IPS-11a (cell line): Measurements from ENCODE around the gene ZNF483.
A peak's percentile ranks its signal among the peaks of the same experiment; 100 is the strongest.
"Not testable (repeated sequence)": the region's sequence is repeated elsewhere in the genome, so short reads cannot be mapped to it uniquely, and the experiment has no call there.

ENCODE experiments used
- H3K4me3 ChIP-seq: one replicate; pipeline ENCODE4 v1.5.1; 2013; ENCODE audit warnings: low read depth, low read length, control low read depth

ZNF483 gene

DNA sequence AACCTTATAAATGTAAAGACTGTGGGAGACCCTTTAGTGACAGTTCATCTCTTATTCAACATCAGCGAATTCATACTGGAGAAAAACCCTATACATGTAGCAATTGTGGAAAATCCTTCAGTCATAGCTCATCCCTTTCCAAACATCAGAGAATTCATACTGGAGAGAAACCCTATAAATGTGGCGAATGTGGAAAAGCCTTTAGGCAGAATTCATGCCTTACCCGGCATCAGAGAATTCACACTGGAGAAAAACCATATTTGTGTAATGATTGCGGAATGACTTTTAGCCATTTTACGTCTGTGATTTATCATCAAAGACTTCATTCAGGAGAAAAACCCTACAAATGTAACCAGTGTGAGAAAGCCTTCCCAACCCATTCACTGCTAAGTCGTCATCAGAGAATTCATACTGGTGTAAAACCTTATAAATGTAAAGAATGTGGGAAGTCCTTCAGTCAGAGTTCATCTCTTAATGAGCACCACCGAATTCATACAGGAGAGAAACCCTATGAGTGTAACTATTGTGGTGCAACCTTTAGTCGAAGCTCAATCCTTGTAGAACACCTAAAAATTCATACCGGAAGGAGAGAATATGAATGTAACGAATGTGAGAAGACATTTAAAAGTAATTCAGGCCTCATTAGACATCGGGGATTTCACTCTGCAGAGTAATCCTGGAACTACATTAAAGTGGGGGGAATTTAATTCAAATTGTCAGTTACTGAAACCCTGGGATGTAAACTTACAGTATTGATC lies 17.7 kb downstream of the ZNF483 start:
- H3K4me3 ChIP-seq, result no peak overlapping the region

DNA sequence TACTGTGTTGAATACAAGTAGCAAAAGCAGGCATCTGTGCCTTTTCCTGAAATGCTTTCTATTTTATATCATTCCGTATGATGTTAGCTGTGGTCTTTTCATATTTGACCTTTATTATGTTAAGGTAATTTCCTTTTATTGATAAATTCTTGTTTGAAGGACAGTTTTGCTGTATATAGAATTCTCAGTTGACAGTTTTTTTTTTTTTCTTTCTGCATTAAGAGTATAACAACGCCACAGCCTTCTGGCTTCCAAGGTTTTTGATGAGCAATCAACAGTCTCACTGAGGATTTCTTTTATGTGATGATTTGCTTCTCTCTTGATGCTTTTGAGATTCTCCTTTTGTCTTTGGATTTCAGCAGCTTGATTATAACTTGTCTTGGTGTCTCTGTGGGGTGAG lies 23.6 kb downstream of the ZNF483 start:
- no peak overlapping the region for H3K4me3 ChIP-seq

DNA sequence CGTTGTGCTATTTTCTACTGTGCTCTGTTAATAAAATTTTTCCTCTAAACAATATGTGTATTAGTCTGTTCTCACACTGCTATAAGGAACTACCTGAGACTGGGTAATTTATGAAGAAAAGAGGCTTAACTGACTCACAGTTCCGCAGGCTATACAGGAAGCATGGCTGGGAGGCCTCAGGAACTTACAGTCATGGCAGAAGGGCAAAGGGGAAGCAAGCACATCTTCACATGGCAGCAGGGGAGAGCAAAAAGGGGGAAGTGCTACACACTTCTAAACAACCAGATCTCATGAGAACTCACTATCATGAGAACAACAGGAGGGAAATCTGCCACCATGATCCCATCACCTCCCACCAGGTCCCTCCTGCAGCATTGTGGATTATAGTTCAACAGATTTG lies 30.4 kb downstream of the ZNF483 start:
- not testable (repeated sequence) for H3K4me3 ChIP-seq

DNA sequence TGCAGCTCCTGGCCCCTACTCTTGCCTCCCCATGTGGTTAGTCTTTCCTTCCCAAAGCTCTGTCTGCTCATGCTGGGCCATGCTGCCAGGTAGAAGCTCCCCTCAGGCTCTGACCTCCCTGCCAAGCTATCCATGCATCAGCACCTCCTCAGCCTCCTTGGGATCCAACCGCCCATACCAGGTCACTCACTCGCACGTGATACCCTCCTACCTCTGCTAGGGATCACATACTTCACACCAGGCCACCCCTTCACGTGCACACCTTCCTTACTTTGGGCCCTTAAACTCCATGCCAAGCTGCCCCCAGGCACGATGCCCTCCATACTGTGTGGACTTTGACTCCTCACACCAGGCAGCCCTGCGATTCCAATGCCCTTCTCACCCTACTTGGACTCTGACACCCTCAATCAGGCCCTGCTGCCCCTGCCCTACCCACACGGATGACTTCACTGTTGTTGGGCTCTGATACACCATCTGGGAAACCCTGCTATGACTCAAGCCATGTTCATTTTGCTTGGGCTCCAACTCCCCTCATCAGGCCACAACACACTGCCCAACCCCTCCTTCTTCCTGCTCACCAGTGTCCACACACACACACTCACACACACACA lies 34.1 kb downstream of the ZNF483 start:
- H3K4me3 ChIP-seq, result no peak overlapping the region

DNA sequence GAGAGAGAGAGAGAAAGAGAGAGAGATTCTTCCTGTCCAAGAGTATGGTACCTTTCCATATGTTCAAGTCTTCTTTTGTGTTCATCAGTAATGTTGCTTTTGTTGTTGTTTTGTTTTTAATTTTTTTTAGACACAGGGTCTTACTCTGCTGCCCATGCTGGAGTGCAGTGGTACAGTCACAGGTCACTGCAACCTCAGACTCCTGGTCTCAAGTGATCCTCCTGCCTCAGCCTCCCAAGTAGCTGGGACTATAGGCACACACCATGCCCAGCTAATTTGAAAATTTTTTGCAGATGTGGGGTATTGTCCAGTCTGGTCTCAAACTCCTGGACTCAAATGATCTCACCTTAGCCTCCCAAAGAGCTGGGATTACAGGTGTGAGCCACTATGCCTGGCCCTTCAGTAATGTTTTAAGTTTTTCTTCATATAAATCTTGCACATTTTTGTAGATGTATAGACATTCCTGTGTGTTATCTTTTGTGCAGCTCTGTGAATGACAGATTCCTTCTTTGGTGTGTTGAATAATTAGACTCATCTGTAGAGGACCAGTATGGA lies 36.3 kb downstream of the ZNF483 start:
- no peak overlapping the region for H3K4me3 ChIP-seq

DNA sequence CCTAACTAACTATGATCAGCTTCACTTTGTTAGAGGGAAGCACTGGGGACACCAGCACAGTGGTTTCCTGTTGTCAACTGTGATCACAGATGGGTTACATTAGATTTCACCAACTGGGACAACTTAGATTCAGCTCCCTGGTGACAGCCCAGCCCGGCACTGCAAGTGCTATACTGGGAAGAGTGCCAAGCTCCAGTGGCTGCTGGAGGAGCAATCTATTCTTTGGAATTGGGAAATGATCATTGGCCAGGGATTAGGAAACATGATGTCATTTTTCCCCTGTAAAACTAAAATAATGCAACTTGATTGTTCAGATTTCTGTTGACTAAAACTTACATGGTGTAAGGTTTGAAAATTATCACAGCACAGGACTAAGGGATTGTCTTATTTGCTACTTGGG lies 41.3 kb downstream of the ZNF483 start:
- H3K4me3 ChIP-seq, result no peak overlapping the region

DNA sequence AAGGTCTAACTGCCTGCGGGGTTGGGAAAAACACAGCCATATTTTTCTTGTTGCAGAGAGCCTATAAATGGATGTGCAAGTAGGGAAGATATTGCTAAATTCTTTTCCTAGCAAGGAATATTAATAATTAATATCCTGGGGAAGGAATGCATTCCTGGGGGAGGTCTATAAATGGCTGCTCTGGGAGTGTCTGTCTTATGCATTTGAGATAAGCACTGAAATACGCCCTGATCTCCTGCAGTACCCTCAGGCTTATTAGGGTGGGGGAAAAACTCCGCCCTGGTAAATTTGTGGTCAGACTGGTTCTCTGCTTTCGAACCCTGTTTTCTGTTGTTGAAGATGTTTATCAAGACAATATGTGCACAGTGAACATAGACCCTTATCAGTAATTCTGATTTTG lies 43.1 kb downstream of the ZNF483 start:
- H3K4me3 ChIP-seq, result not testable (repeated sequence)

DNA sequence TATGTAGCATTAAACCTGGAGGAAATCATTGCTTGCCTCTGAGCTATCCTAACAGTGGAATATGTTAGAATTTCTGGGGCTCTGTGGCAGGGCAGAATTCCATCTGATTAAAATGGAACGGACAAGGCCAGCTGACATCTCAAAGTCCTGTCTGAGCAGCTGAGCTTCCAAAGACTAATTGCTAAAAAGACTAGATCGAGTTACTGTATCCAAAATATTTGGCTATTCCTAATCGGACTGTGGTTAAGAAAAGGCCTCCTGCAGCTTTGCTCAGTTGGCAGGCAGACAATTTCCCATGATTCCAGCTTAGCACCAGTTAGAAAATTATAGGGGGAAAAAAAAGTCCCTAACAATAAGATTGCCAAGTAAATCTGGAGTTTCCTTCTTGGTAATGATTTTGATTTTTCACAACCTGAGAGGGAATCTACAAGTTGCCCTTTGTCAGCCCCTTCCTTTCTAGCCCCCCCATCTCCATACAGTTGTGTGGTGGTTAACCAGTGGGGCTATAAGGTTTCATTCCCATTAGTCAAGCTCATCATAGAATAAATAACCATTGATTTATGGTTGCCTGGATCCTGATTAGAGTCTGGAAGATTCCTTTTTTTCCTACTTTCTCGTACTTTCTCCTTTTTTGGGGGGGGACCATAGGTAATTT lies 48.1 kb downstream of the ZNF483 start:
- H3K4me3 ChIP-seq, result no peak overlapping the region

DNA sequence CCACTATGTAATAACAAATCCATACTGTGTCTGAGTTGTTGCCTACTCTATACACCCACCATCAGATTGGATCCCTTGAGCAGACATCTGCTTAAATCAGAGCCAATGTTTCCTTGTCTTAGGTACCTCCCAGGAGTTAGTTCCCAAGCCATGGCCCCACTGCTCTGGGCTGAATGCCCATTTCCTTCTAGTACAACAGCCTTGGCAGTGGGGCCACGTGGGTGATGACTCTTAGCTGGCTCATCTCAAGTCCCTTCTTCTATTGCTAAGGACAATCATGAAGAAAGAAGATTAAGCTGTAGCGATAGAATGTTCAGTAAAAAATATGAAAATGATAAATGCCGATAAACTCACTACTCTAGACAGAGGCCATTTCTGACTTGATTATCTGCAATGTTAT lies 57.9 kb downstream of the ZNF483 start:
- no peak overlapping the region for H3K4me3 ChIP-seq

DNA sequence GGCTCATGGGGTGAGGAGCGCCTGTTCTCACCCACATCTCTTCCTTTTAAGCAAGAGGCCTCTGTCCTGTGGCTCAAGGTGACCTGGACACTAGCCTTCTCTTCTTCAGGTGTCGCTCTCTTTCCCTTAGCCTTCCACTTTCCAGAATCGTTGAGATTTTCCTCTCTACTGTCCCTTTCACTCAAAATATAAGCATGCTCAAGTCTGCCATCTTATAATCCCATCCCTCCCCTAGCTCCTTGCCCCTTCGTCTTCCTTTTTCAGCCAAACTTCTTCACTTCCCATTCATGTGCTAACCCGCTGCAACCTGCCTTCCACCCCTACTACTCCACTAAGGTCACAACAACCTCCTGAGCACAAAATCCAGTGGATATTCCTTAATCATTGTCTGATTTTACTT lies 61.4 kb downstream of the ZNF483 start:
- H3K4me3 ChIP-seq, result no peak overlapping the region

DNA sequence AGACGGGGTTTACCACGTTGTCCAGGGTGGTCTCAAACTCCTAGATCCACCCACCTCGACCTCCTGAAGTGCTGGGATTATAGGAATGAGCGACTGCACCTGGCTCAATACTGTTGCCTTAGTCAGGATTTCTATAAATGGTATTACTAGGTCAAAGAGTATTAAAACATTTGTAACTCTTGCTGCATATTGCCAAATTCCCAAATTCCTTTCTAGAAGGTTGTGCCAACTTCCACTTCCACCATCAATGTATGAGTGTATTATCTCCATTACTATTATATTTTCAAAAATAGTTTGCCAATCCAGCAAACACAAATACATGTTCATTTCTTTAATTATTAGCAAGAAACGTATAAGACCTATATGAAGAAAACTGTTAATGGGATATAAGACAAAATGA lies 63.9 kb downstream of the ZNF483 start:
- H3K4me3 ChIP-seq, result no peak overlapping the region

DNA sequence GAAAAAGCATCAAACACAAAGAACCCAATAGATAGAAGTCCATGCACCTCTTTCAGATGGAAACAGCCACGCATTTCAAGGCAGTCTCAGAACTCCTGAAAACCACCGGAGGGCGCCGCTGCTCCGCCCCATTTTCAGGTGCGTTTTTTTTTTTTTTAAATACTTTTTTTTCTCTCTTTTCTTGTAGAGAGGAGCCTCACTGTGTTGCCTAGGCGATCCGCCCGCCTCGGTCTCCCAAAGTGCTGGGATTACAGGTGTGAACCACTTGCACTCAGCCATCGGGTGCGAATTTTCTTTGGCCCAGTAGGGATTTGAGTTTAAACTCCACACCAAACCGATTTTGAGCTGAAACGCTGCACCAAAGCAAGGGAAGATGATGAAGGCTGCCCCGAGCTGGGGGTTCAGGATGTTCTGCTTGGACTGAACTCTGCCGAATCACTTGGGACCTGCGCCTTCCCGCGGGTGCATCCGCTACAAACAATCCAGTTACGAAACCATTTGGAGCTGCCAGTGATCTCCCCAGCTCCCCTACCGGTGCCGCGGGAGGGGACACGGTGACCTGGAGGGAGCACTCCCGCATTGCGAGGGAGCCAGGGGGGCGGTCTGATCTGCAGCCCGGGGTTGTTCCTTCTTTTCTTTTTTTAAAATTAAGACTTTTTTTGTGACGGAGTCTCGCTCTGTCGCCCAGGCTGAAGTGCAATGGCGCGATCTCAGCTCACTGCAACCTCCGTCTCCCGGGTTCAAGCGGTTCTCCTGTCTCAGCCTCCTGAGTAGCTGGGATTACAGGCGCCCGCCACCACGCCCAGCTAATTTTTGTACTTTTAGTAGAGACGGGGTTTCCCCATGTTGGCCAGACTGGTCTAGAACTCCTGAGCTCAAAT lies 73.1 kb downstream of the ZNF483 start:
- H3K4me3 ChIP-seq, result peak overlapping the region; percentile 85

DNA sequence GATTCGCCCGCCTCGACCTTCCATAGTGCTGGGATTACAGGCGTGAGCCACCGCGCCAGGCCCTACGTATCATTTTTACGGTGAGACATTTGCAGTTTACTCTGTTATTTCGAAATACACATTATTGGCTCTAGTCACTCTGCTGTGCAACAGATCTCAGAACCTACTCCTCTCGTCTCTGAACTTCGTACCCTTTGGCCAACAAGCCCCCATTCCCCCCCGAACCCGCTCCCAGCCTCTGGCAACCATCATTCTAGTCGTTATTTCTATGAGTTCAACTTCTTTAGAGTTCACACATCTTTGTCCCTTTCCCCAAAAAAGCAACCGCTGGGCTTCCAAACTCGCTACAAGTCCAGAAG lies 73.7 kb downstream of the ZNF483 start:
- H3K4me3 ChIP-seq, result peak overlapping the region; percentile 85

DNA sequence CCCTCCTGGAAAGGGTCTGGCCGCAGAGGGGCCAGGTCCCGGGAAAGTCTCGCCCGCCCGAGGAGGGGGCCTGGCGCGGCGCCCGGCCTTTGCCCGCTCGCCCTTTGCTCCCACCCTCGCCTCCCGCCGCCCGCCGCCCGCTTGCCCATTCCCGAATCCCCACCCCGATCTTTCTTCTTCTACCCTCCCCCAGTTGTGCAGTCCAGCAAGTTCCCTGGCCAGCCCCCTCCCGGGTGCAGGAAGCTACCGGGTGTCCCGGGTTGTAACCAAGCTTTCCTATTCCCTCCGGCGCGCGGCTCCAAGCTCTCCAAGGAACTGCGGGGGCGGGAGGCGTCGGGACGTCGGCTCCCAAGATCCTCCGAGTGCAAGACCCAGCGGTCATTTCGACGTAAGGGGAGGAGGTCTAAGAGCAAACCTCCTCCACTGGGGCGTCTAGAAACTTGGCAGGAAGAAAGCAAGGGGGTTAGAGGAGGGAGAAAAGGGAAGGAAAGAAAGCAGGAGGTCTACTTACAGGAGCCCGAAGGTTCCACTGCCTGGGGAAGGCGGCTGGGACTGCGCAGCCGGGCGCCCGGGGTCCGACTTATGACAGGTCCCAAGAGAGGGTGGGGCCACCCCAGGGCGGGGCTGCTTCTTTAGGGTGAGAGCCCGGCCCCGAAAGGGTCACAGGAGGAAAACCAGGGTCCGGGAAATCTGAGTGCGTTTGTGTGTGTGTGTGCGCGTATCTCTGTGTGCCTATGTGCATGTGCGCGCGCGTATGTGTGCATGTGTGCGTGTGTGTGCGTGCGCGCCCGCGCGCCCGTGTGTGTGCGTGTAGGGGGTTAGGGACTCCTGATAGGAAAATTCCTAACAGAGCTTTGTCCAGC lies 74.3 kb downstream of the ZNF483 start, which contains the start of gene PTGR1:
TSS of gene PTGR1 (minus strand) at position 556 of the 863 bp plus-strand sequence. CDS start 2,225 bp downstream, outside the sequence.
- H3K4me3 ChIP-seq, result peak within 1 kb of the TSS; percentile 85

DNA sequence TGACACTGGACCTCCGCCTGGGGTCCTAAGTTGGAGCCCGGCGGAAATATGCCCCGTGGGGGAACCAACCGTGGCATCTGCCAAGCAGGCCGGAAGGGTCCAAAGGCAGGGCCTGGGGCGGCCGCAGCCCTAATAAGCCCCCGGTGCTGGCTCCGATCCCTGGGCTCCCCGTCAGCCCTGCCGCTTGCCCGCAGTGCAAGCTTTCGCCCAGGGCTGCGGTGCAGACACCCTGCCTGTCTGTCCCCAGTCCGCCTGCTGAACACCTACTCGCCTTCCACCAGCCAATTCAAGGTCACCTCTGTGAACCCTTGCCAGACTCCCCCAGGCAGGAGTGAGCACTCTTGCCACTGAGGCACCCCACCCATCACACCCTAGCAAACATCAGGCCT lies 75.0 kb downstream of the ZNF483 start:
- peak overlapping the region; percentile 85 for H3K4me3 ChIP-seq

DNA sequence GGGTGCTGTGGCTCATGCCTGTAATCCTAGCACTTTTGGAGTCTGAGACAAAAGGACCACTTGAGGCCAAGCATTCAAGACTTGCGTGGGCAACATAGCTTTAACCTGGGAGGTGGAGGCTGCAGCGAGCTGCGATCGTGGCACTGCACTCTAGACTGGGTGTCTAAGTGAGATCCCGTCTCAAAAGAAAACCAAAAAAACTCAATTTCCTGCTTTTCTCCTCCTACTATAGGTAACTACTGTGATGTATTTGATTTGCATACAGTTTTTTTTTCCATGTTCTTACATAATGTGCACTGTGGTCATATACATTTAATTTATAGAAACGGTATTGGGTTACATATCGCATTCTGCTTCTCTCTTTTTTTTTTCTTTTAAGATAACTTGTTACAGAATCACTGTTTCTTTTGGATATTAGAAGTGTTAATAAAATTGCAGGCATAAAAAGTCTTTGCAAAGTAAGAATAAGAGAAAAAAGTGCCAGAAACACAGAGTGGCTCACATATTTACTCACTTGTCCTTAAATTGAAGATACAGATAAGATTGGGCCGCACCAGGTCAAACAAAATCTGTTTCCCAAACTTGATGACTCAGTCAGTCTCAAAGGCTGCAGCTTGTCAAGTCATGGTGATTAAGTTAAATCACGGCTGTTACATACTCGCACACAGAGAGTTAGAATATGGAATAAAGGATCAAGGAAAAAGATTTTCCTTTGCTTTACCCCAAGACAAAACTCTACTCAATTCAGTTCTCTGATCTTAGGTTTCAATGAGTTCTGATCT lies 76.4 kb downstream of the ZNF483 start:
- H3K4me3 ChIP-seq, result no peak overlapping the region

DNA sequence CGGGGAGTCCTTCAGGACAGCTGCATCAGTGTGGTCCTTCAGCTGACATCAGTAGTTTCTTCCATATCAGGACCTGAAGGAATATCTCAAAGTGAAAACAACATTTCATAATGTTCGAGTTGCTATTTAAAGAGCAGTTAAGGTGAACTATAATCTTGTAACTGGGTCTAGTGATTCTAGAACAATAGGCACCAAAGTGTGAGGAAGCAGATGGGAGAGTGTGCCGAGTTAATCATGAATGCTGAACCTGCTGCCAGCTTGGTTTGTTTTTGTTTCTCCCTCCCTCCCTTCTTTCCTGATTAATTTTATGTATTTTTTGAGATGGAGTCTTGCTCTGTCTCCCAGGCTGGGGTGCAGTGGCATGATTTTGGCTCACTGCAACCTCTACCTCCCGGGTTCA lies 78.1 kb downstream of the ZNF483 start:
- no peak overlapping the region for H3K4me3 ChIP-seq

DNA sequence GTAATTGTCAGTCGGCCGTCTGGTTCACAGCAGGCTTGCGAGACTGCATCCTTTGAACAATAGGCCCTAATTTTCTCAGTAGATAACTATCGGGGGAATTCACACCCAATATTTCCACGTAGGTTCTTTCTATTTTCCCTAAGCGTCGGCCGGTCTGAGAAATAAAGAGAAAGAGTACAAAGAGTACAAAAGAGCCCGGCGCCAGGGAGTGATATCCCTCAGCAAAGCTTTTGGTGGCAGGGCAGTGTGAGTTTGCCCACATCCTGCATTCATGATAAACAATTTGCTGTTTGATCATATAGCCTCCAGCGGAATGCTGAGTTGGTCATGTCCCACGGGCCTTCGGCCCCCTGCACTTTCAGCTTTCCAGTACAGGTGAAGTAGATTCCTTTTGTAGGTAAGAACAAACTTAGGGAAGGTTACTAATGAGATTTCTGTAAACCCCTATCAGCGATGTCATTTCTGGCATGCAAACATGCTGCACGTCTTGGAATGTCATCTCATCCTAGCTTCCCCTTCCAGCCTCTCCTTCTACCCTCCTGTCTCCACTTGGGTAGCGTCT lies 79.2 kb downstream of the ZNF483 start:
- H3K4me3 ChIP-seq, result no peak overlapping the region

DNA sequence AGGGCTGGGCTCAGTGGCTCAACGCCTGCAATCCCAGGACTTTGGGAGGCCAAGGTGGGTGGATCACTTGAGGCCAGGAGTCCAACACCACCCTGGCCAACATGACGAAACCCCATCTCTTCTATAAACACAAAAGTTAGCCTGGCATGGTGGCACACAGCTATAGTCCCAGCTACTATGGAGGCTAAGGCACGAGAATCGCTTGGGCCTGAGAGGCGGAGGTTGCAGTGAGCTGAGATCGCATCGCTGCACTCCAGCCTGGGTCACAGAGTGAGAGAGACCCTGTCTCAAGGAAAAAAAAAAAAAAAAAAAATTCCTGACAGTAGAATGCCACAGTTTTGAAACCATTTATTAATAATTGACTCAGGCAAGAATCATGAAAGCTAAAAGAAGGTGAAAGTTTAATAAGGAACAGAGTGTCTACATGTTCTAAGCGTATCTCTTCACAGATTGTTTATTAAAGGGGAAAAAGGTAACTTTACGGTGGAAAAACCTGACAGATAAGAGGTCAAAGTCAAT lies 80.1 kb downstream of the ZNF483 start:
- no peak overlapping the region for H3K4me3 ChIP-seq
